ENCODE results near the gene PAXIP1. TPM values are rescaled to one million over a fixed set of nuclear protein-coding genes. Genes with fewer than 3 reads are reported as not detected.
"Not testable (repeated sequence)": the region's sequence is repeated elsewhere in the genome, so short reads cannot be mapped to it uniquely, and the experiment has no call there.

PAXIP1 gene
- total RNA-seq, 2 experiments from 2014 or later: 16.9 to 18.0 TPM

- intact Hi-C loops (cut with micrococcal nuclease): no loop called here
- CTCF ChIA-PET: no interaction called here
- Mint-ChIP-seq H3K27me3 (ENCODE audit: low read depth) (no peaks in the 10 kb centered on the region), H3K4me3 (no peak overlapping the region), H3K4me1 (ENCODE audit: low read depth) (no peaks in the 10 kb centered on the region), H3K27ac (no peak overlapping the region), H3K9me3 (no peaks in the 10 kb centered on the region), H3K36me3 (ENCODE audit: low read depth) (peaks cover 57% of the 10 kb centered on the region)
- DNase-seq: no peak
Observed at GRCh38 chr7:154965014-154965413, 37.9 kb downstream of the PAXIP1 start.

- no peak overlapping the region for H3K4me3 Mint-ChIP-seq
- intact Hi-C loops (cut with micrococcal nuclease): no loop called here
- peaks cover 44% of the 10 kb centered on the region for H3K36me3 Mint-ChIP-seq (ENCODE audit: low read depth)
- no peaks in the 10 kb centered on the region for H3K9me3 Mint-ChIP-seq
- H3K27me3 Mint-ChIP-seq (ENCODE audit: low read depth): no peaks in the 10 kb centered on the region
- H3K27ac Mint-ChIP-seq: no peak overlapping the region
- CTCF ChIA-PET: no interaction called here
- no peak for DNase-seq
- no peaks in the 10 kb centered on the region for H3K4me1 Mint-ChIP-seq (ENCODE audit: low read depth)
Observed at GRCh38 chr7:154960063-154960790, 42.7 kb downstream of the PAXIP1 start.

GRCh38 chr7:154956427-154956826, 46.5 kb downstream of the PAXIP1 start:
- CTCF ChIA-PET: interaction anchor here (0.8 to 0.9 kb wide), 2 partner anchors 29 to 33 kb away, joined by 3 read pairs; no protein-coding TSS in a partner anchor
- Mint-ChIP-seq H3K4me1 (ENCODE audit: low read depth) (no peaks in the 10 kb centered on the region), H3K27me3 (ENCODE audit: low read depth) (no peaks in the 10 kb centered on the region), H3K36me3 (ENCODE audit: low read depth) (peaks cover 40% of the 10 kb centered on the region), H3K9me3 (no peaks in the 10 kb centered on the region), H3K4me3 (no peak overlapping the region), H3K27ac (no peak overlapping the region)
- no peak for DNase-seq
- intact Hi-C loops (cut with micrococcal nuclease): no loop called here

GRCh38 chr7:154953006-154953684, 49.8 kb downstream of the PAXIP1 start:
- intact Hi-C loops (cut with micrococcal nuclease): loop anchor here (1.0 to 5.0 kb wide), 2 partner anchors 26 to 41 kb away; no protein-coding TSS in a partner anchor
- CTCF ChIA-PET: interaction anchor here (0.6 to 7.7 kb wide), 12 partner anchors 8 to 334 kb away, joined by 3 to 54 read pairs (median 4); no protein-coding TSS in a partner anchor
- Mint-ChIP-seq H3K9me3 (no peaks in the 10 kb centered on the region), H3K36me3 (ENCODE audit: low read depth) (peaks cover 35% of the 10 kb centered on the region), H3K27me3 (ENCODE audit: low read depth) (no peaks in the 10 kb centered on the region), H3K4me3 (no peak overlapping the region), H3K27ac (no peak overlapping the region), H3K4me1 (ENCODE audit: low read depth) (no peaks in the 10 kb centered on the region)
- DNase-seq: peak; percentile 80

GRCh38 chr7:154950960-154951359, 52.0 kb downstream of the PAXIP1 start:
- H3K36me3 Mint-ChIP-seq (ENCODE audit: low read depth): peaks cover 32% of the 10 kb centered on the region
- no peaks in the 10 kb centered on the region for H3K4me1 Mint-ChIP-seq (ENCODE audit: low read depth)
- no peaks in the 10 kb centered on the region for H3K27me3 Mint-ChIP-seq (ENCODE audit: low read depth)
- no peak for DNase-seq
- no peak overlapping the region for H3K4me3 Mint-ChIP-seq
- no peak overlapping the region for H3K27ac Mint-ChIP-seq
- H3K9me3 Mint-ChIP-seq: no peaks in the 10 kb centered on the region
- intact Hi-C loops (cut with micrococcal nuclease): loop anchor here (5.0 kb wide), 1 partner anchor 39 kb away; no protein-coding TSS in a partner anchor
- CTCF ChIA-PET: interaction anchor here (1.3 to 7.7 kb wide), 2 partner anchors 23 to 36 kb away, joined by 3 to 54 read pairs; no protein-coding TSS in a partner anchor

GRCh38 chr7:154947604-154948003, 55.3 kb downstream of the PAXIP1 start:
- Mint-ChIP-seq H3K36me3 (ENCODE audit: low read depth) (peaks cover 33% of the 10 kb centered on the region), H3K4me1 (ENCODE audit: low read depth) (no peaks in the 10 kb centered on the region), H3K27me3 (ENCODE audit: low read depth) (no peaks in the 10 kb centered on the region), H3K9me3 (no peaks in the 10 kb centered on the region), H3K27ac (no peak overlapping the region), H3K4me3 (no peak overlapping the region)
- intact Hi-C loops (cut with micrococcal nuclease): no loop called here
- DNase-seq: no peak
- CTCF ChIA-PET: interaction anchor here (0.6 to 7.7 kb wide), 2 partner anchors 20 to 398 kb away, joined by 3 to 54 read pairs; no protein-coding TSS in a partner anchor

GRCh38 chr7:154946166-154946565, 56.8 kb downstream of the PAXIP1 start:
- intact Hi-C loops (cut with micrococcal nuclease): no loop called here
- no peak overlapping the region for H3K4me3 Mint-ChIP-seq
- H3K27ac Mint-ChIP-seq: no peak overlapping the region
- CTCF ChIA-PET: interaction anchor here (0.6 to 7.7 kb wide), 3 partner anchors 18 to 46 kb away, joined by 3 to 54 read pairs (median 9); no protein-coding TSS in a partner anchor
- no peaks in the 10 kb centered on the region for H3K27me3 Mint-ChIP-seq (ENCODE audit: low read depth)
- H3K9me3 Mint-ChIP-seq: no peaks in the 10 kb centered on the region
- H3K4me1 Mint-ChIP-seq (ENCODE audit: low read depth): no peaks in the 10 kb centered on the region
- H3K36me3 Mint-ChIP-seq (ENCODE audit: low read depth): peaks cover 28% of the 10 kb centered on the region
- no peak for DNase-seq

GRCh38 chr7:154943906-154944305, 59.0 kb downstream of the PAXIP1 start:
- Mint-ChIP-seq H3K9me3 (no peaks in the 10 kb centered on the region), H3K36me3 (ENCODE audit: low read depth) (peaks cover 20% of the 10 kb centered on the region), H3K27ac (no peak overlapping the region), H3K4me1 (ENCODE audit: low read depth) (no peaks in the 10 kb centered on the region), H3K4me3 (no peak overlapping the region), H3K27me3 (ENCODE audit: low read depth) (no peaks in the 10 kb centered on the region)
- CTCF ChIA-PET: interaction anchor here (1.5 to 2.3 kb wide), 2 partner anchors 9 to 16 kb away, joined by 5 to 9 read pairs; no protein-coding TSS in a partner anchor
- DNase-seq: no peak
- intact Hi-C loops (cut with micrococcal nuclease): no loop called here

GRCh38 chr7:154942691-154943090, 60.2 kb downstream of the PAXIP1 start:
- intact Hi-C loops (cut with micrococcal nuclease): no loop called here
- no peaks in the 10 kb centered on the region for H3K27me3 Mint-ChIP-seq (ENCODE audit: low read depth)
- H3K4me1 Mint-ChIP-seq (ENCODE audit: low read depth): no peaks in the 10 kb centered on the region
- CTCF ChIA-PET: interaction anchor here (2.4 to 2.5 kb wide), 2 partner anchors 10 to 15 kb away, joined by 13 to 15 read pairs; no protein-coding TSS in a partner anchor
- peaks cover 16% of the 10 kb centered on the region for H3K36me3 Mint-ChIP-seq (ENCODE audit: low read depth)
- H3K4me3 Mint-ChIP-seq: no peak overlapping the region
- H3K9me3 Mint-ChIP-seq: no peaks in the 10 kb centered on the region
- no peak overlapping the region for H3K27ac Mint-ChIP-seq
- no peak for DNase-seq

- H3K27me3 Mint-ChIP-seq (ENCODE audit: low read depth): no peaks in the 10 kb centered on the region
- DNase-seq: no peak
- CTCF ChIA-PET: interaction anchor here (1.0 kb wide), 1 partner anchor 185 kb away, joined by 3 read pairs; no protein-coding TSS in a partner anchor
- intact Hi-C loops (cut with micrococcal nuclease): no loop called here
- peaks cover 32% of the 10 kb centered on the region for H3K36me3 Mint-ChIP-seq (ENCODE audit: low read depth)
- H3K9me3 Mint-ChIP-seq: peaks cover 18% of the 10 kb centered on the region
- H3K4me3 Mint-ChIP-seq: no peak overlapping the region
- H3K27ac Mint-ChIP-seq: no peak overlapping the region
- H3K4me1 Mint-ChIP-seq (ENCODE audit: low read depth): peaks cover 5% of the 10 kb centered on the region
Observed at GRCh38 chr7:154937837-154938236, 65.1 kb downstream of the PAXIP1 start.

GRCh38 chr7:154934353-154934952, 68.5 kb downstream of the PAXIP1 start:
- H3K27ac Mint-ChIP-seq; CTCF ChIA-PET; H3K4me3 Mint-ChIP-seq; intact Hi-C loops (cut with micrococcal nuclease); H3K27me3 Mint-ChIP-seq (ENCODE audit: low read depth): not testable (repeated sequence)
- Mint-ChIP-seq H3K9me3 (peaks cover 18% of the 10 kb centered on the region), H3K36me3 (ENCODE audit: low read depth) (peaks cover 34% of the 10 kb centered on the region), H3K4me1 (ENCODE audit: low read depth) (peaks cover 25% of the 10 kb centered on the region)
- DNase-seq: peak; percentile 34

- peaks cover 32% of the 10 kb centered on the region for H3K36me3 Mint-ChIP-seq (ENCODE audit: low read depth)
- CTCF ChIA-PET: interaction anchor here (1.9 kb wide), 1 partner anchor 18 kb away, joined by 7 read pairs; no protein-coding TSS in a partner anchor
- peaks cover 18% of the 10 kb centered on the region for H3K9me3 Mint-ChIP-seq
- DNase-seq: no peak
- no peak overlapping the region for H3K27ac Mint-ChIP-seq
- peaks cover 33% of the 10 kb centered on the region for H3K4me1 Mint-ChIP-seq (ENCODE audit: low read depth)
- H3K4me3 Mint-ChIP-seq: no peak overlapping the region
- intact Hi-C loops (cut with micrococcal nuclease): no loop called here
- no peaks in the 10 kb centered on the region for H3K27me3 Mint-ChIP-seq (ENCODE audit: low read depth)
Observed at GRCh38 chr7:154931906-154932305, 71.0 kb downstream of the PAXIP1 start.
